H1 (cell line): ENCODE data around the gene TRPV2. TPM values are rescaled to one million over a fixed set of nuclear protein-coding genes. Genes with fewer than 3 reads are reported as not detected.

Experiments
- CTCF ChIA-PET: fragments of 300-600 bp; sonication (Branson Sonifier 250); formaldehyde crosslinking; loops from one replicate; lab custom pipeline; 2021; ENCODE audit not compliant: partially characterized antibody; lab: Charles Lee
- POLR2A ChIA-PET: fragments of 300-600 bp; sonication (Branson Sonifier 250); formaldehyde crosslinking; loops from one replicate; lab custom pipeline; 2021; ENCODE audit warnings: inconsistent platforms; ENCODE audit not compliant: partially characterized antibody; lab: Charles Lee
- DNase-seq, 2 experiments: peaks; one replicate each; pipeline versions ENCODE4 v3.0.0 to v3.0.0-alpha.2; 2010 to 2022; ENCODE audit warnings: low spot score in 2 of 2, low read depth in 1 of 2, mixed read lengths in 1 of 2
- FAIRE-seq: peaks from 2 replicates; lab custom pipeline; 2011; peaks lifted over from hg19 to GRCh38; lab: Jason Lieb, UNC
- H2AFZ ChIP-seq: 2 replicates; pipeline ENCODE4 v1.8.1; 2012; ENCODE audit warnings: low read length, inconsistent platforms
- H2AK5ac ChIP-seq: 2 replicates; pipeline ENCODE4 v1.6.1; 2013; ENCODE audit warnings: low read depth, low read length
- H2BK120ac ChIP-seq: replicated peaks from 2 replicates; pipeline ENCODE3; 2013; ENCODE audit warnings: low read depth, low read length, inconsistent platforms
- H2BK12ac ChIP-seq: 2 replicates; pipeline ENCODE4 v1.6.1; 2013; ENCODE audit warnings: low read depth, low read length
- H2BK15ac ChIP-seq: 2 replicates; pipeline ENCODE4 v1.6.1; 2013; ENCODE audit warnings: low read length
- H2BK20ac ChIP-seq: 2 replicates; pipeline ENCODE4 v1.6.1; 2013; ENCODE audit warnings: low read length
- H2BK5ac ChIP-seq: 2 replicates; pipeline ENCODE4 v1.6.1; 2013; ENCODE audit warnings: low read depth, low read length
- H3K14ac ChIP-seq: 2 replicates; pipeline ENCODE4 v1.6.1; 2013; ENCODE audit warnings: inconsistent platforms; ENCODE audit not compliant: insufficient read length
- H3K18ac ChIP-seq: 2 replicates; pipeline ENCODE4 v1.6.1; 2013; ENCODE audit warnings: low read length; ENCODE audit errors: extremely low read depth
- H3K23ac ChIP-seq: 2 replicates; pipeline ENCODE4 v1.6.1; 2013; ENCODE audit warnings: inconsistent platforms; ENCODE audit not compliant: insufficient read length
- H3K23me2 ChIP-seq: 2 replicates; pipeline ENCODE4 v1.6.1; 2013; ENCODE audit warnings: low read depth, low read length
- H3K27ac ChIP-seq: 2 replicates; pipeline ENCODE4 v1.6.1; 2011; ENCODE audit warnings: low read depth, low read length, inconsistent platforms
- H3K27me3 ChIP-seq, 4 experiments: replicated peaks in 1 of 4; 1 replicate in 1 of 4; 2 replicates in 3 of 4; pipeline versions ENCODE4 v1.6.1 to v1.8.1; 2011 to 2013; ENCODE audit warnings: low read length in 3 of 4, mild to moderate bottlenecking in 3 of 4, inconsistent platforms in 2 of 4, mixed read lengths in 2 of 4, moderate library complexity in 1 of 4; ENCODE audit not compliant: control insufficient read depth in 3 of 4, insufficient read depth in 3 of 4; ENCODE audit errors: extremely low read depth in 1 of 4
- H3K36me3 ChIP-seq, 4 experiments: 2 replicates each; pipeline versions ENCODE4 v1.6.1 to v1.8.1; 2011 to 2013; ENCODE audit warnings: mild to moderate bottlenecking in 4 of 4, low read length in 3 of 4, moderate library complexity in 2 of 4, control low read depth in 1 of 4, inconsistent platforms in 1 of 4; ENCODE audit not compliant: insufficient read depth in 4 of 4, control insufficient read depth in 2 of 4
- H3K4ac ChIP-seq: replicated peaks from 2 replicates; pipeline ENCODE3; 2013; ENCODE audit warnings: low read length, low read depth, mixed read lengths, inconsistent platforms; ENCODE audit not compliant: insufficient read length
- H3K4me1 ChIP-seq, 4 experiments: replicated peaks in 1 of 4; 1 replicate in 1 of 4; 2 replicates in 3 of 4; pipeline versions ENCODE4 v1.6.1 to v1.8.1; 2011 to 2013; ENCODE audit warnings: low read length in 3 of 4, inconsistent platforms in 2 of 4, mixed read lengths in 1 of 4; ENCODE audit not compliant: insufficient read depth in 4 of 4, control insufficient read depth in 3 of 4
- H3K4me2 ChIP-seq, 2 experiments: 2 replicates each; pipeline versions ENCODE4 v1.6.1 to v1.8.1; 2011 to 2013; ENCODE audit warnings: low read depth in 2 of 2, low read length in 2 of 2, control low read depth in 1 of 2, inconsistent platforms in 1 of 2, mild to moderate bottlenecking in 1 of 2; ENCODE audit not compliant: insufficient read depth in 1 of 2
- H3K4me3 ChIP-seq, 4 experiments: fragments of 200-600, 300-600 bp in 1 of 4; sonication (generic), shearing (Covaris generic), sonication (Bioruptor Twin) in 1 of 4; 2 replicates each; pipeline versions ENCODE4 v1.5.1 to v1.8.1; 2011 to 2016; ENCODE audit warnings: low read length in 4 of 4, low read depth in 3 of 4, control low read depth in 2 of 4, inconsistent platforms in 2 of 4, mild to moderate bottlenecking in 2 of 4, mixed read lengths in 1 of 4, moderate library complexity in 1 of 4; ENCODE audit not compliant: insufficient read depth in 2 of 4; ENCODE audit errors: extremely low read depth in 1 of 4
- H3K56ac ChIP-seq: replicated peaks from 2 replicates; pipeline ENCODE3; 2013; ENCODE audit warnings: low read depth, mild to moderate bottlenecking, mixed read lengths, low read length, inconsistent platforms; ENCODE audit not compliant: insufficient read length
- H3K79me1 ChIP-seq: 2 replicates; pipeline ENCODE4 v1.6.1; 2013; ENCODE audit warnings: low read depth, low read length, control low read depth
- H3K79me2 ChIP-seq, 2 experiments: 2 replicates each; pipeline versions ENCODE4 v1.6.1 to v1.8.1; 2012 to 2013; ENCODE audit warnings: low read length in 2 of 2, mild to moderate bottlenecking in 2 of 2, inconsistent platforms in 1 of 2; ENCODE audit not compliant: insufficient read depth in 2 of 2, control insufficient read depth in 1 of 2
- H3K9ac ChIP-seq, 4 experiments: replicated peaks in 1 of 4; 1 replicate in 1 of 4; 2 replicates in 3 of 4; pipeline versions ENCODE4 v1.6.1 to v1.8.1; 2011 to 2013; ENCODE audit warnings: low read depth in 3 of 4, low read length in 3 of 4, control low read depth in 2 of 4, mild to moderate bottlenecking in 2 of 4, moderate library complexity in 2 of 4, inconsistent platforms in 1 of 4; ENCODE audit errors: extremely low read depth in 1 of 4
- H3K9me3 ChIP-seq, 2 experiments: 2 replicates each; pipeline versions ENCODE4 v1.6.1 to v1.8.1; 2012 to 2013; ENCODE audit warnings: mild to moderate bottlenecking in 2 of 2, moderate library complexity in 2 of 2, control low read depth in 1 of 2, inconsistent platforms in 1 of 2, low read depth in 1 of 2, low read length in 1 of 2, mixed read lengths in 1 of 2; ENCODE audit not compliant: insufficient read depth in 2 of 2
- H4K20me1 ChIP-seq, 2 experiments: replicated peaks in 1 of 2; 2 replicates each; pipeline versions ENCODE3 to v1.8.1; 2011 to 2013; ENCODE audit warnings: inconsistent platforms in 2 of 2, low read length in 2 of 2, mild to moderate bottlenecking in 1 of 2; ENCODE audit not compliant: insufficient read depth in 2 of 2, control insufficient read depth in 1 of 2
- H4K5ac ChIP-seq: 2 replicates; pipeline ENCODE4 v1.6.1; 2013; ENCODE audit warnings: low read length, low read depth, mixed read lengths, inconsistent platforms; ENCODE audit not compliant: insufficient read length
- H4K8ac ChIP-seq: 2 replicates; pipeline ENCODE4 v1.8.0; 2013; ENCODE audit warnings: mild to moderate bottlenecking, moderate library complexity, low read length, inconsistent platforms; ENCODE audit not compliant: insufficient read depth; ENCODE audit errors: extremely low read depth
- H4K91ac ChIP-seq: replicated peaks from 2 replicates; pipeline ENCODE3; 2013; ENCODE audit warnings: low read length, mixed read lengths, inconsistent platforms; ENCODE audit not compliant: insufficient read length
- CHD2 ChIP-seq: IDR thresholded peaks from 2 replicates; pipeline ENCODE4 v1.6.1; 2012; ENCODE audit warnings: low read length, improper control_type of control experiment
- CTBP2 ChIP-seq: IDR thresholded peaks from 2 replicates; pipeline ENCODE4 v1.7.0; 2011; ENCODE audit warnings: borderline replicate concordance, mild to moderate bottlenecking, moderate library complexity, mixed read lengths, low read length; ENCODE audit not compliant: insufficient read depth, insufficient read length
- EGR1 ChIP-seq: IDR thresholded peaks from 2 replicates; pipeline ENCODE4 v1.6.1; 2011; ENCODE audit warnings: low read depth, low read length, borderline replicate concordance
- MAX ChIP-seq: IDR thresholded peaks from 2 replicates; pipeline ENCODE4 v1.6.1; 2012; ENCODE audit warnings: inconsistent platforms
- NANOG ChIP-seq: IDR thresholded peaks from 2 replicates; pipeline ENCODE4 v1.6.1; 2011; ENCODE audit warnings: low read length, low read depth, mild to moderate bottlenecking, inconsistent platforms; ENCODE audit not compliant: insufficient read depth, poor library complexity, severe bottlenecking
- POLR2A ChIP-seq, 2 experiments: IDR thresholded peaks; 1 replicate in 1 of 2; 2 replicates in 1 of 2; pipeline ENCODE4 v1.6.1; 2011; ENCODE audit warnings: low read depth in 2 of 2, low read length in 2 of 2, mild to moderate bottlenecking in 2 of 2; ENCODE audit errors: control extremely low read depth in 1 of 2
- POLR2AphosphoS5 ChIP-seq: IDR thresholded peaks from 2 replicates; pipeline ENCODE4 v1.6.1; 2011; ENCODE audit warnings: low read depth, low read length
- SIRT6 ChIP-seq: IDR thresholded peaks from one replicate; pipeline ENCODE4 v1.7.1; 2012; ENCODE audit warnings: low read length, inconsistent platforms
- SP1 ChIP-seq: IDR thresholded peaks from 2 replicates; pipeline ENCODE4 v1.6.1; 2011; ENCODE audit warnings: low read depth, low read length
- SRF ChIP-seq: IDR thresholded peaks from 2 replicates; pipeline ENCODE4 v1.6.1; 2011; ENCODE audit warnings: mild to moderate bottlenecking, low read depth, low read length, moderate library complexity
- TAF7 ChIP-seq: optimal IDR thresholded peaks from 2 replicates; pipeline ENCODE3; 2011; ENCODE audit warnings: low read depth, mild to moderate bottlenecking, inconsistent platforms, low read length, moderate library complexity, borderline replicate concordance
- ZNF274 ChIP-seq: IDR thresholded peaks from 2 replicates; pipeline ENCODE4 v1.7.0; 2012; ENCODE audit warnings: low read length, borderline replicate concordance; ENCODE audit errors: extremely low read depth
- WGBS, 2 experiments: shearing (Covaris generic) in 1 of 2; methylation state at CpG; one replicate each; pipeline versions ENCODE4 v1.1.6 to v1.1.7; 2013 to 2015; ENCODE audit warnings: low lambda C conversion rate in 2 of 2, mixed read lengths in 2 of 2, inconsistent platforms in 1 of 2, low coverage in 1 of 2, missing lambda C conversion rate in 1 of 2; ENCODE audit not compliant: insufficient replicate concordance in 2 of 2, insufficient coverage in 1 of 2, insufficient read length in 1 of 2; ENCODE audit errors: extremely low coverage in 1 of 2, missing lambda C conversion rate in 1 of 2; 5-methylcytosine and 5-hydroxymethylcytosine counted together
- polyA plus RNA-seq, 7 experiments: library from polyadenylated mRNA; depleted of rRNA in 3 of 7; stranded (reverse) in 5 of 7; unstranded in 2 of 7; fragments of >200 nt in 5 of 7; fragments of 200-250 nt in 2 of 7; gene quantifications; 1 replicate in 5 of 7; 2 replicates in 1 of 7; 4 replicates in 1 of 7; pipeline versions ENCODE4 v1.2.1 to v1.2.3, GENCODE V29; 2011 to 2013; ENCODE audit warnings: missing spikeins in 2 of 7, mixed read lengths in 2 of 7
- total RNA-seq: library from RNA; stranded (reverse); fragmentation: NEBNext Ultra II Directional; extraction: Animal tissue kit (Norgen Biotek cat#: 25700); gene quantifications from 2 replicates; pipeline ENCODE4 v1.2.1, GENCODE V29; 2021

The TRPV2 gene
- total and polyA plus RNA-seq, 2 of the 8 experiments (the other 6 are each of a cell fraction or from before 2014, with no cell fraction given): 1.7 to 2.1 TPM

GRCh38 chr17:16443511-16444257 lies 28.3 kb downstream of the TRPV2 start:
- Histone ChIP-seq H2BK15ac (0 out of 2 replicates have a peak overlapping the region, but pooled peaks have one; percentile 21), H2AFZ (no peak overlapping the region), H3K4me1 (peaks cover 0 to 15% (median 7%) of the 10 kb centered on the region in 4 experiments; a peak in 5 of 7 replicates), H2BK20ac (no peak overlapping the region), H3K79me1 (peaks cover 4% of the 10 kb centered on the region; the same call in 1 of the 2 replicates), H3K23me2 (peaks cover 9% of the 10 kb centered on the region), H3K27me3 (no peaks in the 10 kb centered on the region), H3K56ac (no peak overlapping the region), H2BK5ac (peak overlapping the region; percentile 73; the same call in 1 of the 2 replicates), H4K8ac (0 out of 2 replicates have a peak overlapping the region, but pooled peaks have one; percentile 59), H2AK5ac (no peak overlapping the region), H2BK12ac (no peak overlapping the region), H3K36me3 (peaks cover 18 to 74% (median 43%) of the 10 kb centered on the region in 4 experiments), H3K18ac (no peak overlapping the region; the same call in 1 of the 2 replicates), H3K23ac (no peak overlapping the region), H3K14ac (no peak overlapping the region), H3K4me3 (no peak overlapping the region), H4K20me1 (peaks cover 5 to 39% of the 10 kb centered on the region in 2 experiments), H4K91ac (no peak overlapping the region), H2BK120ac (no peak overlapping the region), H3K4ac (no peak overlapping the region), H3K9me3 (no peaks in the 10 kb centered on the region), H3K27ac (no peak overlapping the region; the same call in 1 of the 2 replicates), H3K9ac (no peak overlapping the region; a peak in 1 of 7 replicates), H3K79me2 (peaks cover 3 to 17% of the 10 kb centered on the region in 2 experiments; a peak in 2 of 4 replicates), H4K5ac (peak overlapping the region; percentile 18), H3K4me2 (no peak overlapping the region)
- CTCF ChIA-PET: interaction anchor here (0.9 to 36.9 kb wide), 9 partner anchors 8 to 126 kb away, joined by 3 to 941 read pairs (median 5); partner anchors contain the start of genes TRPV2 and ZNF287
- FAIRE-seq (no peak), DNase-seq (peak in 1 of 2 experiments; percentile 62)
- POLR2A ChIA-PET: interaction anchor here (0.6 to 9.3 kb wide), 35 partner anchors 9 to 98 kb away, joined by 3 to 204 read pairs (median 5); partner anchors contain the start of genes CENPV, TRPV2 and UBB
- WGBS, 2 experiments: 85% methylated on average over 27 of the region's 27 CpGs; no CpG with 5 or more reads in 1 of the 2 experiments
- no peak for TF ChIP-seq CTBP2
- TF ChIP-seq TAF7: peak; percentile 64
- no peak for TF ChIP-seq ZNF274
- TF ChIP-seq SRF: no peak
- peak; percentile 81 for TF ChIP-seq SIRT6
- TF ChIP-seq MAX: no peak
- TF ChIP-seq POLR2A (IDR thresholded peaks at IDR 0.05; ENCODE audit: control extremely low read depth in 1 of 2, low read depth in 2 of 2, low read length in 2 of 2): peak in 1 of 2 experiments; percentile 21; a peak in 1 of 3 replicates
- no peak for TF ChIP-seq CHD2
- TF ChIP-seq NANOG: no peak
- no peak for TF ChIP-seq EGR1
- no peak for TF ChIP-seq SP1
- TF ChIP-seq POLR2AphosphoS5: peak; percentile 71
